CD4-positive, alpha-beta T cell treated with Interleukin-2 at 100 ng/mL for 4 hours (primary cell): ENCODE measurements around the gene ATXN7L3B.
"Not testable (repeated sequence)": the region's sequence is repeated elsewhere in the genome, so short reads cannot be mapped to it uniquely, and the experiment has no call there.

Experiments
- DNase-seq: peaks from one replicate; pipeline ENCODE4 v3.0.0-alpha.2; 2020; ENCODE audit warnings: low spot score

The ATXN7L3B gene

GRCh38 chr12:74537707-74538385 lies at the start of gene ATXN7L3B:
ATXN7L3B (plus strand) TSS chr12:74537835; CDS start chr12:74538113, 278 bp downstream.
- peak; percentile 97 for DNase-seq

- no peak for DNase-seq
Observed at GRCh38 chr12:74488134-74488533, 49.5 kb upstream of the ATXN7L3B start.

- no peak for DNase-seq
Observed at GRCh38 chr12:74489543-74489942, 48.1 kb upstream of the ATXN7L3B start.

DNA sequence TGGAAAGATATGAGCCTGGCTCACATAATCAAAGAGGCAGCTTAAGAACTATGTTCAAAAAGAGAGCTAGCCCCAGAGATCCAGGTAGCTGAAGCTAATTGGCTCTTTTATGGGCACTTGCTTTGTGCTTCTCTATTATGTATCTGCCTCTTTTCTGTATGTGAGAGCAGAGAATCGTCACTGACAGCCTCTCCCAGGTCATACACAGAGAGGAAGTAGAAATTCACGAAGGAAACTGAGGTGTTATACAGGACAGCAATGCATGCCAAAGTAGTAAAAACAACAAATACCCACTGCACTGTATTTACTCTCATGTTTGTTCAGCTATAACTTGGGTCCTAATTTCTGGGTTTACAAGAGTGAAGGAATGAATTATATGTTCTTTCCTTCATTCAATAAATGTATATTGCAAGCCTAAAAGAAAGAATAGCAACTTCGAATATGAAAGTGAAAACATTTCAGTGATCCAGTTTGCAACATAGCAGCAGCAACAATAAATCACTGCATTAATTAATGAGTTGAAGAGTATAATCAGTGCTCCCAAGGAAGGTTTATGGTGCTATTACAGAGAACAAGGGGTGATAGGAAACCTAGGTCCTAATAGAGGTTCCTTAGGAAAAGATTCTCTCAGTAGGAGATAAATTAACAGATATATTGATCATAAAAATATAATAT lies 47.1 kb upstream of the ATXN7L3B start:
- DNase-seq: peak; percentile 8

DNA sequence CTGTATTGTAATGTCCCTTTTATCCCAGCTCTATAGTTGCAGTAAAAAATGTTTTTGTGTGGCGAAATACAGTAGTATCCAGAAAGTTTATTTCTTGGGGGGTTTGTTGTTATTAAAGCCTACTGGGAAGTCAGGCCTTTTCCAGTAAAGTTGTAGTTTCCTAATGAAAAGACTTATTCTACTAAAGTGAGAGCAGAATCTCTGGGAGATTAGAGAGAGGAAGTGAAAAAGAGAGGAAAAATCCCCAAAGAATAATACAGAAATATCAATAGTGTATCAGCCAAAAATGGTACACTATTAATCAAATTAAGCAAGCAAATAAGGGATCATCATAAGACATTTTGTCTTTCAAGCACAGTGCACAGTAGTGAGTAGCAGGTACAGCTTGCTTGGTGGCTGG lies 46.3 kb upstream of the ATXN7L3B start:
- DNase-seq: no peak

DNA sequence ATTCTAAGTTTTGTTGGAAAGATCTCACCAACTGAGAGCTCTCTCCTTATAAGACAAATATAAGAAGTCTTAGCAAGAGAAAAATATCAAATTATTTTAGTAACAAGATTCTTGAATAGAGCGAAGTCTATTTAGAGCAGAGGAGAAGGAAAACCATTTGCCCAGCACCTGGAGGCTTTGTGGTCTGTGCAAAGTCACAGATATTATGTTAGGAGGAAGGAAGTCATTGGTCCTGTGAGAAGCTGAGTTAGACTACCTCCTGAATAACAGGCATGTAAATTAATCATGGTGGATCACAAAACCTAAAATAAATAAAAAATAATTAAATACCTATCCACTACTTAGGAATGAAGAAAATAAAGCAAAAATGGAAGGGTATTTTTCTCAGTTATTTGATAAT lies 38.4 kb upstream of the ATXN7L3B start:
- DNase-seq: no peak

DNA sequence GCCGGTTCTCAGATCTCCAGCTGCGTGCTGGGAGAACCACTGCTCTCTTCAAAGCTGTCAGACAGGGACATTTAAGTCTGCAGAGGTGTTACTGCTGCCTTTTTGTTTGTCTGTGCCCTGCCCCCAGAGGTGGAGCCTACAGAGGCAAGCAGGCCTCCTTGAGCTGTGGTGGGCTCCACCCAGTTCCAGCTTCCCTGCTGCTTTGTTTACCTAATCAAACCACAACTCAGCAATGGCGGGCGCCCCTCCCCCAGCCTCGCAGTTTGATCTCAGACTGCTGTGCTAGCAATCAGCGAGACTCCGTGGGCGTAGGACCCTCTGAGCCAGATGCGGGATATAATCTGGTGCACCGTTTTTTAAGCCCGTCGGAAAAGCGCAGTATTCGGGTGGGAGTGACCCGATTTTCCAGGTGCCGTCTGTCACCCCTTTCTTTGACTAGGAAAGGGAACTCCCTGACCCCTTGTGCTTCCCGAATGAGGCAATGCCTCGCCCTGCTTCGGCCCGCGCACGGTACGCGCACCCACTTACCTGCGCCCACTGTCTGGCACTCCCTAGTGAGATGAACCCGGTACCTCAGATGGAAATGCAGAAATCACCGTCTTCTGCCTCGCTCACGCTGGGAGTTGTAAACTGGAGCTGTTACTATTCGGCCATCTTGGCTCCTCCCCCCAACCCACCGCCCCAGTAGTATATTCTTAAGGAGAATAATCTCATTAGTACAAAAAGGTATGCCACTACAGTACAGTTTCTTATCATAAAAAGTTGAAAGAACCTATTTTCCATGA lies 28.6 kb upstream of the ATXN7L3B start:
- DNase-seq: not testable (repeated sequence)

DNA sequence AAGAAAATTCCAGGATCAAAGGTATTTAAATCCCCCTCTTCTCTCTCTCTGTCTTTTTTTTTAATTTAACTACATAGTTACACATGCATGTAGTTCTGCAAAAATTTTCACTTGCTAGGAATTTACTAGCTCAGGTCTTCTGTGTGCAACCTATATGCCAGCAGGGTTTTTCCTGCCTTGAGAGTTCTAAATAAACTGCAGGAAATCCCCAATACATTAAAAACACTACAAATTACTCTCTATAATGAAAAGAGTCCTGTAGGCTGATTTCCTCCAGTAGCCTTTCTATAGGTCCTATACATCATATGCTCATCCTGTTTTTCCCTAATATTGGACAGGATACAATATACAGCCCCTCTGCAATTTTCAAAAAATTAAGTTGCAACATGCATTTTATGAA lies 27.7 kb upstream of the ATXN7L3B start:
- DNase-seq: no peak

DNA sequence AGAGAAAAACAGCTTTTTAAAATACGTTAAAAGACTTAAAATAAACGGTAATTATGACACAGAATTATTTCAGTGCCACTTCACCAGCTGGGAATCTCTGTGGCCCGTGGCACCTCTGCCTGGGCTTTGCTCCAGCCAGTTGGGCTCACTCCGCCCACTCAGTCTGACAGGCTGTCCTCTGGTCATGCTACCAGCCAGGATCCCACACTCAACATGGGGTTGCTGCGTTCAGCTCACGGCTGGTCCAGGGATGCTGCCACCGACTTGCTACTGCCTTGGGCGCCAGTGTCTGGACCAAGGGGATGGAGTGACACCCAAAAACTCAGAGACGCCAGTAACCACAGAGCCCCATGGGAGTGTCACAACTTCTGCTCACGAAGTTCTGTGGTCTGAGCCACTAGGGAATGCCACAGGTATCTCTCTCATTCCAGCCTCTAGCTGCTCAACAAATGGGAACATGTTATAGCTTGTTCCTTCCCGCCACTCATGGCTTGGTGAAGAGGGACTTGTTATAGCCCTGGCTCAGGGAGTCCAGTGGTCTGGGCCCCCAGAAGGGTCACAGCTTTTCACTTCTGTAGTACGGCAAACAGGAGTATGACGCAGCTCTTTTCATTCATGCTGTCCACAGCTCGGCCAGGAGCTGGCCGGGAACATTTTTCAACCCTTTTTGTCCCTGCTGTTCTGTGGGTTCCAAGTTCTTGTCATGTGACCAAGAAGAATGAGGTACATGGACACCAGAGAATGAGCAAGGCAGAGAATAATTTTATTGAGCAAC lies 23.4 kb upstream of the ATXN7L3B start:
- no peak for DNase-seq

- no peak for DNase-seq
Observed at GRCh38 chr12:74515849-74516248, 21.8 kb upstream of the ATXN7L3B start.

DNA sequence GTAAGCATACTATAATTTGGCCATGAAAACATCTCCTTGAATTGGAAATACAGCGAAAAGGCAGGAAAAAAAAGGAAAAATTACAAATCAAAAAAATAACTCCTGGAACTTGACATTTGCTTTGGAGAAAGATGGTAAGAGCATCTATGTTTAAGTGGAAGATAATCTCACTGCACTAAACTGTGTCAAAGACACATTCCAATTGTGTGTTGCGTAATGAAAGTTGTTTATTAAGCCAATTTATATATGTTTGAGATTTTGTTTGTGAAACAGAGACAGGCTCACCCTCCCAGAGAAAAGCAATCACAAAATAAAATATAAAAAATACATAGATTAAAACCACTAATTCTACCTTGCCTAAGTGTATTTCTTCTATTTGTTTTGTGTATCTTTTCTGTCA lies 11.1 kb upstream of the ATXN7L3B start:
- DNase-seq: no peak

- DNase-seq: no peak
Observed at GRCh38 chr12:74527491-74527890, 10.1 kb upstream of the ATXN7L3B start.

DNA sequence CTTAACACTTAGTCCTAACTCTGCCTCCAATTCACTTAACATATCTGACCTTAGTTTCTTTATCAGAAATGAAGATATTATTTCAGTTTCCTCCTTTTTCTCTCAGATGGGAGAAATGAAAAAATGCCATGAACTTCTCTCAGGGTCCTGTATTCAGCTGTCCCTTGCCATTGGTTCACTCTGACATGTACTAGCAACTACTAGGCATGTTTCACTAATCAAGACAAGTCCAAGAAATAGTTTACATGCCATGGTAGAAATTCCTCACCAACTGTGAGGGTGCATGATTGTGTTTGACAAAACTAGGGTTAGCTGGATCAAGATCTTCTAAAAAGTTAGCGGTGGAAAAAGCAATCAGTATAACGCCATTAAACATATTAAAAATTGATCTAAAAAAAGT lies 7.0 kb upstream of the ATXN7L3B start:
- DNase-seq: no peak

- DNase-seq: no peak
Observed at GRCh38 chr12:74535536-74535935, 2.1 kb upstream of the ATXN7L3B start.

DNA sequence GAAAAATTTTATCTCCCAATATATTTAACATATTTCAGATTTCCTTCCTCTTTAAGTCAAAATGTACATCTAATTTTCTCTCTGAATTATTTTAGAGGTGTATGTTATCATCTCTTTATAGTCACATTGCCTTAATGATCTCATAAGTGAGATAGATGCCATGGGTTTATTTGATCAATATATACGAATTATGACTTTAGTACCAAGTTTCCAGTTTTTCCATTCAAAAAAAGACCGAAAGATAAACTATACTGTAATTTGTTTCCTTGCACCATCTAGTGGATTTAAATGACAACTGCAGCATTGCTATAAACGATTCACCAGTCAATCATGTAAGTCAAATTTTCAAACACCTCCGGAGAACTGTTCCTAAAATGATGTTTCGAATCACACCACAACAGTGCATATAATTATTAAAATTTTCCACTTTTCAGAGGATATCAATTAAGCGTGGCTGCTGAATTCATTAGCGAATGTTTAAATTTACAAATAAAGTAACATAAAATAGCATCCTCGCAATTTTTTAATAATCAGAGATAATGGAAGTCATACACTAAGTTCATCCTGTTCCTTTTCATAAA lies 419 bp upstream of the ATXN7L3B start:
- DNase-seq: peak; percentile 66

GRCh38 chr12:74538491-74539258 lies 1.0 kb downstream of the ATXN7L3B start:
- peak; percentile 42 for DNase-seq

- DNase-seq: no peak
Observed at GRCh38 chr12:74539261-74539660, 1.6 kb downstream of the ATXN7L3B start.

- DNase-seq: no peak
Observed at GRCh38 chr12:74539765-74540526, 2.3 kb downstream of the ATXN7L3B start.

DNA sequence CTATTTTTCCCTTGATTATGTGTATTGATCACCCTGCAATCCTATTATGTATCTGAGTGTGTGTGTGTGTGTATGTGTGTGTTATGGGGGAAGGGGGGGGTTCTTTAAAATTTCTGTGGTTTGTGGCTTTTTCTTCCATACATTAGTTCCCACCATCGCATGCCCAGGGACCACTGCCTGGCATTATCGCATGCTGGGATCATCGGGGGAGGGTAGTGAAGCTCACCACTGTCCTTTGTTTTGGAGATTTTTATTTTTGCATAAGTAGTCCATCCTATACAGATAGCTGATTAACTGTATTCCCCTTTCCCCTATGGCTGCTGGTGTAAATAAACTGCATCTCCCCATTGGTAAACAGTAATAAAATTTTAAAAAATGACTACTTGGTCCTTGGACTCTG lies 3.4 kb downstream of the ATXN7L3B start:
- DNase-seq: no peak

DNA sequence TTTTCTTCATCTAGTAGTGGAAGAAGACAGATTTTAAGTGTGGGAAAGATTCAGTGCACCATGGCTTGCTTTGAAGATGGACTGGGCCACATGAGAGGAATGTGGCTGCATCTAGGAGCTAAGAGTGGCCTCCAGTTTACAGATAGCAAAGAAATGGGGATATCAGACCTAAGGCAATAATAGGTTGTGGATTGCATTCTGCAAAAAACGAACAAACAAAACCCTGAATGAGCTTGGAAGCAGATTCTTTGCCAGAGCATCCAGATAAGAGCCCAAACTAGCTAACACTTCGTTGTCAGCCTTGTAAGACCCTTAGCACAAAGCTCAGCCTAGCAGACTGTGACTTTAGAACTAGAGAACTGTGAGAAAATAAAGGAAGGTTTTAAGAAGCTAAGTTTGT lies 9.6 kb downstream of the ATXN7L3B start:
- no peak for DNase-seq
